Thyroid gland (tissue), 4 donors: ENCODE data around the gene SPON1. TPM values are rescaled to one million over a fixed set of nuclear protein-coding genes. Genes with fewer than 3 reads are reported as not detected.

Experiments
- DNase-seq, 2 donors: peaks; one replicate each; pipeline ENCODE4 v3.0.0-alpha.2; 2019
- H3K27ac ChIP-seq, 3 donors: fragments of 200-600 bp; sonication (generic); 1 replicate in 2 of 3; 2 replicates in 1 of 3; pipeline ENCODE4 v1.5.1; 2016 to 2019; ENCODE audit warnings: mild to moderate bottlenecking in 1 of 3, moderate library complexity in 1 of 3
- H3K27me3 ChIP-seq: fragments of 200-600 bp; sonication (generic); one replicate; pipeline ENCODE4 v1.5.1; 2019
- H3K36me3 ChIP-seq, 2 donors: fragments of 200-600 bp; sonication (generic); one replicate each; pipeline ENCODE4 v1.5.1; 2016 to 2019
- H3K4me1 ChIP-seq, 2 donors: fragments of 200-600 bp; sonication (generic); one replicate each; pipeline ENCODE4 v1.5.1; 2017 to 2019
- H3K4me3 ChIP-seq, 3 donors: fragments of 200-600 bp; sonication (generic); replicated peaks in 1 of 3; 1 replicate in 2 of 3; 2 replicates in 1 of 3; pipeline ENCODE4 v1.5.1; 2016; ENCODE audit warnings: mild to moderate bottlenecking in 1 of 3
- H3K9me3 ChIP-seq: fragments of 200-600 bp; sonication (generic); one replicate; pipeline ENCODE4 v1.5.1; 2017
- CTCF ChIP-seq, 6 experiments: fragments of 200-600 bp in 3 of 6; fragments of 450-650 bp in 3 of 6; sonication (generic) in 3 of 6; IDR thresholded peaks; one replicate each; pipeline ENCODE4 v1.5.1; 2016 to 2019; ENCODE audit warnings: antibody characterized with exemption in 6 of 6, mild to moderate bottlenecking in 2 of 6, inconsistent platforms in 1 of 6, moderate library complexity in 1 of 6
- POLR2A ChIP-seq, 2 donors: fragments of 450-650 bp; IDR thresholded peaks; one replicate each; pipeline ENCODE4 v1.6.1; 2017; ENCODE audit warnings: antibody characterized with exemption in 2 of 2, mild to moderate bottlenecking in 2 of 2, moderate library complexity in 1 of 2
- WGBS, 2 donors: methylation state at CpG; one replicate each; pipeline ENCODE4 v1.1.5; 2017; 5-methylcytosine and 5-hydroxymethylcytosine counted together
- intact Hi-C: fragments of 100-400 bp; cut with DNase I; formaldehyde crosslinking; loops from one replicate; pipeline ENCODE4 v1.15.1; 2023
- total RNA-seq, 4 donors: library from RNA; depleted of rRNA; stranded (reverse); fragments of >200 nt; gene quantifications; one replicate each; pipeline ENCODE4 v1.2.3, GENCODE V29; 2016

Gene SPON1
- total RNA-seq, 4 donors from 2014 or later, result 7.3 to 14.9 (median 10.9) TPM

DNA sequence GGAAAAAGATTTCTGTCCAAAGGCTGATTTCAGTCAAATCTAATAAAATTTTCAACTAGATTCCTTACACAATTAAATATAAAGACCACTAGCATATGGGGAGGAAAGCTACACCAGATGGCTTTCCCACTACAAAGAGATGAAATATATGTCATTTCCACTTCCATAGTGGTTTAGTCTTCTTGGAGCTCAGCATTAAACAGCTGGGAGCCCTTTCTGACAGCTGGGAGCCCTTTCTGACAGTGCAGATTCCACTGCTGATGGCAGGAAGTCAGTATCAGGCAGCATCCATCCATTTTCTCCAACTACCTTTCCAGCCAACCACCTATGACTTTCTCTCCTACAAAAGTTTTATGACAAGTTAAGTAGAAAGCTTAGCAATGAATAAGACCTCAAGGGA is 218.6 kb downstream of the SPON1 start:
- Histone ChIP-seq H3K4me3 (no peak overlapping the region), H3K27me3 (no peaks in the 10 kb centered on the region), H3K4me1 (peaks cover 14 to 16% of the 10 kb centered on the region in 2 donors), H3K36me3 (no peaks in the 10 kb centered on the region), H3K9me3 (no peaks in the 10 kb centered on the region), H3K27ac (no peak overlapping the region)
- intact Hi-C loops, result no loop called here
- no peak for DNase-seq
- TF ChIP-seq CTCF (IDR thresholded peaks at IDR 0.05) (no peak), POLR2A (IDR thresholded peaks at IDR 0.05) (no peak)

DNA sequence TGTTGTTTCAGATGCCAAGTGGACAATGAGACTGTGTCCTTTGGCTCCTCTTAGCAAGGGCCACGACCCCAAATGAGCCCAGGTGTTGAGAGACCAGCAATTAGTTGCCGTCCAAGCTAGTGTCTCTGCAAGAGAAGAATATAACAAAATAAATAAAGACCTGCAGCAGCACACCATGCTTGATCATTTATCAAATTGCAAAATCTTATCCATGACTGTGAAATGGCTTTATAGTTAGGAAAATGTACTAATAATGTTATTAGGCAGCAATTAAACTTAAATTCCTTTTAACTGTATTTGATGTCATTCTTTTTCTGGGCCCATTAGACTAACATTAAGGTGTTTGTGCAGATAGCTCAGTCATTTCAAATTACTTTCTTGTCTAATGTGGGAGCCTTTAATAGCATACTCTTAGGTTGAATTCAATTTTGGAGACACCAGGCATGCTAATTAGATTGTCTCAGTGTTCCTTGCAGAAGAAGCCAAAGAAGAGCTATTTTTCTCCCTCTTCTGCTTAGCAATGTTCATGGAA is 220.4 kb downstream of the SPON1 start:
- no peak for TF ChIP-seq CTCF (IDR thresholded peaks at IDR 0.05)

DNA sequence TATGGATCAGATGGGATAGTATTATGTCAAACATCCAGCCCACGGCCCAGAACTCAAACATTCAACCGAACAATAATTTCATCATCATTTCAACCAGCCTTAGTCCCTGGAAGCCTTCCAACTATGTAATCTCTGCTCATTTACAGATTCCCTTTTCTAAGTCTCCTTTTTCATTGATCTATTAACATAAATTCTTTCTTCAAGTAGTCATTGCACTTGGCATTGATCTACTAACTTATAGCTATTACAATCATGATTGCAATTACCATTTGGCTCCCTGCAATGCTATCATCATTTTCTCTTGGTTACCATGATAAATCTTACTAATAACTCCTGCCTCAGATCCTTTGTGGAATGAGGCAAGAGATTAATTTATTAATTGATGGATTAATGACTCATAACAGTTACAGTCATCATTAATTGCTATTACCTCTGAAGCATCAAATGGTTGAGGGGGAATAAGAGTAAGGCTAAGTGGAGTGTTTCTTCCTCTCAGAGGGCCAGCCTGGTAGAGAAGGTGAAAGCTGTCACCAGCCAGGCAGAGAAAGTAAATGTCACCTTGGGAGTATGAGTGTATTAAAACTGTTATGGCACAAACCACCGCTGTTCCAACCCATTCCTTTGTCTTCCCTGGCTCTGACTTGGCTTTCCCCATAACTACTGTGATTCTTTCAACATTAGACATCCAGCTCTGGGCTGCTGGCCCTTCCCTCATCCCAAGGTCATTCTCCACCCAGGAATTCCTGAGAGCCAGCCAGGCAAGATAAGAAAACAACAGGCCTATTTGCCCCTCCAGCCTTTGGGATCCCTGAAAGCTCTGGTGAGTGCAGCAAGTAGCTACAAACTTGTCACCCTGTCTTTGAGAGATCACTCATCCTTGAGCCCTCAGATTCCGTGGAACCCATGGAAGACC is 221.8 kb downstream of the SPON1 start:
- H3K36me3 ChIP-seq, result no peaks in the 10 kb centered on the region
- H3K27me3 ChIP-seq, result no peaks in the 10 kb centered on the region
- WGBS, 2 donors, result 65 to 79% methylated on average over 4 of the region's 4 CpGs
- intact Hi-C loops, result no loop called here
- no peak overlapping the region for H3K27ac ChIP-seq
- no peak overlapping the region for H3K4me3 ChIP-seq
- no peaks in the 10 kb centered on the region for H3K9me3 ChIP-seq
- DNase-seq, result peak; percentile 10 to 38
- peaks cover 14 to 19% of the 10 kb centered on the region in 2 donors for H3K4me1 ChIP-seq
- TF ChIP-seq CTCF (IDR thresholded peaks at IDR 0.05) (no peak), POLR2A (IDR thresholded peaks at IDR 0.05) (no peak)

More for the DNA sequence above, 220.4 kb downstream of the SPON1 start:
- Histone ChIP-seq H3K27ac (no peak overlapping the region), H3K36me3 (no peaks in the 10 kb centered on the region), H3K27me3 (no peaks in the 10 kb centered on the region), H3K4me1 (peaks cover 14 to 19% of the 10 kb centered on the region in 2 donors), H3K9me3 (no peaks in the 10 kb centered on the region), H3K4me3 (no peak overlapping the region)
- intact Hi-C loops, result no loop called here
- DNase-seq, result no peak
- 22 to 25% methylated on average over 2 of the region's 2 CpGs for WGBS, 2 donors

- intact Hi-C loops, result no loop called here
- DNase-seq, result no peak
These were observed 222.9 kb downstream of the SPON1 start for GRCh38 chr11:14185461-14185860.

More at GRCh38 chr11:14185461-14185860, 222.9 kb downstream of the SPON1 start:
- Histone ChIP-seq H3K27ac (no peak overlapping the region), H3K9me3 (no peaks in the 10 kb centered on the region), H3K4me3 (no peak overlapping the region), H3K4me1 (peaks cover 20 to 21% of the 10 kb centered on the region in 2 donors), H3K27me3 (no peaks in the 10 kb centered on the region), H3K36me3 (no peaks in the 10 kb centered on the region)
- WGBS, 2 donors, result 88 to 100% methylated on average over 1 of the region's 1 CpG
- no peak for TF ChIP-seq CTCF (IDR thresholded peaks at IDR 0.05)
- no peak for TF ChIP-seq POLR2A (IDR thresholded peaks at IDR 0.05)
